HG03045 (cell line): ENCODE measurements around the gene PODNL1.

ENCODE experiments used
- ATAC-seq: cut with Tn5 transposase; IDR thresholded peaks from one replicate; pipeline ENCODE4 v1.9.1; 2021; ENCODE audit warnings: mild to moderate bottlenecking, moderate library complexity; ENCODE audit not compliant: unreplicated experiment

PODNL1 gene

GRCh38 chr19:13959141-13959961, 21.1 kb upstream of the PODNL1 start:
- no peak for ATAC-seq

- no peak for ATAC-seq
These were observed 19.8 kb upstream of the PODNL1 start for GRCh38 chr19:13958043-13958442.

- no peak for ATAC-seq
These were observed 18.8 kb upstream of the PODNL1 start for GRCh38 chr19:13957051-13957450.

GRCh38 chr19:13956365-13956744, 18.1 kb upstream of the PODNL1 start:
- ATAC-seq = no peak

GRCh38 chr19:13955662-13956364, 17.6 kb upstream of the PODNL1 start:
- ATAC-seq = no peak

- no peak for ATAC-seq
These were observed 16.0 kb upstream of the PODNL1 start for GRCh38 chr19:13954185-13954584.

GRCh38 chr19:13952931-13953531, 14.8 kb upstream of the PODNL1 start:
- ATAC-seq = no peak

- ATAC-seq = peak; percentile 96
These were observed 14.1 kb upstream of the PODNL1 start, which contains the start of gene DCAF15 for GRCh38 chr19:13952154-13952930. Gene DCAF15, plus strand, starts transcription at chr19:13952509. Its CDS starts 4 bp downstream, at chr19:13952513.

- peak; percentile 2 for ATAC-seq
These were observed 13.6 kb upstream of the PODNL1 start for GRCh38 chr19:13951799-13952153.

- no peak for ATAC-seq
These were observed 12.8 kb upstream of the PODNL1 start for GRCh38 chr19:13951043-13951442.

GRCh38 chr19:13946414-13946813, 8.2 kb upstream of the PODNL1 start:
- ATAC-seq = no peak

- ATAC-seq = no peak
These were observed 3.9 kb upstream of the PODNL1 start for GRCh38 chr19:13942023-13942684.

GRCh38 chr19:13937479-13938300, 527 bp downstream of the PODNL1 start:
- no peak for ATAC-seq

GRCh38 chr19:13935765-13936510, 2.3 kb downstream of the PODNL1 start:
- no peak for ATAC-seq

- ATAC-seq = no peak
These were observed 3.5 kb downstream of the PODNL1 start for GRCh38 chr19:13934785-13935109.

- no peak for ATAC-seq
These were observed 5.3 kb downstream of the PODNL1 start for GRCh38 chr19:13932911-13933393.

- ATAC-seq = no peak
These were observed 6.0 kb downstream of the PODNL1 start for GRCh38 chr19:13932149-13932637.

- no peak for ATAC-seq
These were observed 6.6 kb downstream of the PODNL1 start for GRCh38 chr19:13931391-13932148.
